Osteoblast (primary cell): ENCODE measurements around the gene CEP104. TPM values are rescaled to one million over a fixed set of nuclear protein-coding genes. Genes with fewer than 3 reads are reported as not detected.

Experiments used
- DNase-seq: peaks from one replicate; pipeline ENCODE4 v3.0.0; 2011; ENCODE audit warnings: low spot score, mixed read lengths; ENCODE audit not compliant: insufficient read length; ENCODE audit errors: missing footprints
- H2AFZ ChIP-seq: 2 replicates; pipeline ENCODE4 v1.6.0; 2011; ENCODE audit warnings: mild to moderate bottlenecking, low read length
- H3K27ac ChIP-seq: 2 replicates; pipeline ENCODE4 v1.5.1; 2011; ENCODE audit warnings: mild to moderate bottlenecking, low read depth, low read length, moderate library complexity
- H3K27me3 ChIP-seq: 2 replicates; pipeline ENCODE4 v1.6.0; 2012; ENCODE audit warnings: mild to moderate bottlenecking, control low read depth, inconsistent platforms, low read length, moderate library complexity; ENCODE audit not compliant: insufficient read depth
- H3K36me3 ChIP-seq: 2 replicates; pipeline ENCODE4 v1.5.1; 2011; ENCODE audit warnings: mild to moderate bottlenecking, low read length, control low read depth, moderate library complexity; ENCODE audit not compliant: insufficient read depth
- H3K4me1 ChIP-seq: 2 replicates; pipeline ENCODE4 v1.5.1; 2011; ENCODE audit warnings: mild to moderate bottlenecking, low read length, control low read depth, moderate library complexity; ENCODE audit not compliant: insufficient read depth
- H3K4me2 ChIP-seq: 2 replicates; pipeline ENCODE4 v1.6.0; 2011; ENCODE audit warnings: mild to moderate bottlenecking, low read length; ENCODE audit not compliant: insufficient read depth
- H3K4me3 ChIP-seq: fragments of 200-600 bp; sonication (generic); 3 replicates; pipeline ENCODE4 v1.5.1; 2012; ENCODE audit warnings: mild to moderate bottlenecking, low read length, inconsistent platforms; ENCODE audit not compliant: insufficient read depth
- H3K79me2 ChIP-seq: 2 replicates; pipeline ENCODE4 v1.6.0; 2012; ENCODE audit warnings: mild to moderate bottlenecking, low read length, control low read depth, inconsistent platforms; ENCODE audit not compliant: insufficient read depth
- H3K9me3 ChIP-seq: 2 replicates; pipeline ENCODE4 v1.5.1; 2011; ENCODE audit warnings: low read depth, low read length, control low read depth
- H4K20me1 ChIP-seq: 2 replicates; pipeline ENCODE4 v1.6.0; 2012; ENCODE audit warnings: mild to moderate bottlenecking, low read length, control low read depth; ENCODE audit not compliant: insufficient read depth
- CTCF ChIP-seq: IDR thresholded peaks from 2 replicates; pipeline ENCODE4 v1.5.1; 2011; ENCODE audit warnings: mild to moderate bottlenecking, low read depth, low read length, moderate library complexity; ENCODE audit errors: extremely low read depth
- total RNA-seq: library from RNA; depleted of rRNA; stranded (reverse); fragments of >200 nt; gene quantifications from 2 replicates; pipeline ENCODE4 v1.2.3, GENCODE V29; 2012

CEP104 gene
- total RNA-seq, 1 donor: 21.7 TPM

GRCh38 chr1:3876716-3877115 is 19.7 kb upstream of the CEP104 start:
- Histone ChIP-seq H3K27me3 (no peaks in the 10 kb centered on the region), H3K79me2 (no peaks in the 10 kb centered on the region), H2AFZ (no peak overlapping the region), H3K27ac (no peak overlapping the region), H3K36me3 (peaks cover 14% of the 10 kb centered on the region), H3K4me3 (no peak overlapping the region), H3K4me2 (no peak overlapping the region), H3K4me1 (no peaks in the 10 kb centered on the region), H3K9me3 (peaks cover 4% of the 10 kb centered on the region), H4K20me1 (no peaks in the 10 kb centered on the region)
- no peak for DNase-seq
- no peak for TF ChIP-seq CTCF

GRCh38 chr1:3874736-3875135 is 17.7 kb upstream of the CEP104 start:
- no peak overlapping the region for H2AFZ ChIP-seq
- peaks cover 4% of the 10 kb centered on the region for H3K9me3 ChIP-seq
- no peak overlapping the region for H3K4me3 ChIP-seq
- H3K36me3 ChIP-seq: peaks cover 13% of the 10 kb centered on the region
- no peaks in the 10 kb centered on the region for H3K27me3 ChIP-seq
- no peak overlapping the region for H3K4me2 ChIP-seq
- no peak overlapping the region for H3K27ac ChIP-seq
- DNase-seq: no peak
- no peaks in the 10 kb centered on the region for H3K79me2 ChIP-seq
- H4K20me1 ChIP-seq: no peaks in the 10 kb centered on the region
- no peak for TF ChIP-seq CTCF
- H3K4me1 ChIP-seq: no peaks in the 10 kb centered on the region

GRCh38 chr1:3872546-3872945 is 15.5 kb upstream of the CEP104 start:
- no peak for DNase-seq
- no peak overlapping the region for H3K27ac ChIP-seq
- H3K9me3 ChIP-seq: no peaks in the 10 kb centered on the region
- no peak overlapping the region for H3K4me2 ChIP-seq
- no peaks in the 10 kb centered on the region for H3K79me2 ChIP-seq
- H2AFZ ChIP-seq: no peak overlapping the region
- H3K27me3 ChIP-seq: no peaks in the 10 kb centered on the region
- TF ChIP-seq CTCF: no peak
- no peak overlapping the region for H3K4me3 ChIP-seq
- peaks cover 6% of the 10 kb centered on the region for H3K36me3 ChIP-seq
- H3K4me1 ChIP-seq: no peaks in the 10 kb centered on the region
- H4K20me1 ChIP-seq: no peaks in the 10 kb centered on the region

- Histone ChIP-seq H4K20me1 (no peaks in the 10 kb centered on the region), H3K4me1 (no peaks in the 10 kb centered on the region), H3K27me3 (no peaks in the 10 kb centered on the region), H3K27ac (no peak overlapping the region), H3K9me3 (no peaks in the 10 kb centered on the region), H3K4me2 (no peak overlapping the region), H3K4me3 (no peak overlapping the region), H3K79me2 (no peaks in the 10 kb centered on the region), H3K36me3 (peaks cover 6% of the 10 kb centered on the region), H2AFZ (no peak overlapping the region)
- DNase-seq: no peak
- TF ChIP-seq CTCF: no peak
Observed at GRCh38 chr1:3871451-3871805, 14.4 kb upstream of the CEP104 start.
